Measurements from ENCODE around the gene CHRM5.

DNA sequence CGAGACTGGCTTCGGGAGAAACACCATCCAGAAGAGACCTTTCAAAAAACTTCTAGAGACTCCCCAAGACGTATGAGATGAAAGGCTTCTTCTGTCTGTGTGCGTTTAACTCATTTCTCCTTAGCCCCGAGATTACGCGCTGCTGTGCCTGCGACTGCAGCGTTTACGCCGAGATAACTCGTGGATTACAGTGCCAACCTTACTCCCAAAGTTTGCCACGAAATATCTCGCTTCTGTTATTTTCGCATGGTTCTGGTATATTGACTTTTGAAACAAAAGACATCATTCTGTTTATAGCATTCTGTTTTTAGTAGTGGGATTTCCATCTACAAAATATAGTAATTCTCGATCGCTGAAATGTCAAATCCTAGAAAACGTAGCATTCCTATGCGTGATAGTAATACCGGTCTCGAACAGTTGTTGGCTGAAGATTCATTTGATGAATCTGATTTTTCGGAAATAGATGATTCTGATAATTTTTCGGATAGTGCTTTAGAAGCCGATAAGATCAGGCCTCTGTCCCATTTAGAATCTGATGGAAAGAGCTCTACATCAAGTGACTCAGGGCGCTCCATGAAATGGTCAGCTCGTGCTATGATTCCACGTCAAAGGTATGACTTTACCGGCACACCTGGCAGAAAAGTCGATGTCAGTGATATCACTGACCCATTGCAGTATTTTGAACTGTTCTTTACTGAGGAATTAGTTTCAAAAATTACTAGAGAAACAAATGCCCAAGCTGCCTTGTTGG, 134.1 kb downstream of the CHRM5 start:
- TF ChIP-seq EZH2phosphoT487 (IDR thresholded peaks at IDR 0.05; ENCODE audit: low read length) (no peak), EZH2 (optimal IDR thresholded peaks at IDR 0.05; ENCODE audit: low read depth, low read length) (no peak)
- TF ChIP-seq, protein P1, sequence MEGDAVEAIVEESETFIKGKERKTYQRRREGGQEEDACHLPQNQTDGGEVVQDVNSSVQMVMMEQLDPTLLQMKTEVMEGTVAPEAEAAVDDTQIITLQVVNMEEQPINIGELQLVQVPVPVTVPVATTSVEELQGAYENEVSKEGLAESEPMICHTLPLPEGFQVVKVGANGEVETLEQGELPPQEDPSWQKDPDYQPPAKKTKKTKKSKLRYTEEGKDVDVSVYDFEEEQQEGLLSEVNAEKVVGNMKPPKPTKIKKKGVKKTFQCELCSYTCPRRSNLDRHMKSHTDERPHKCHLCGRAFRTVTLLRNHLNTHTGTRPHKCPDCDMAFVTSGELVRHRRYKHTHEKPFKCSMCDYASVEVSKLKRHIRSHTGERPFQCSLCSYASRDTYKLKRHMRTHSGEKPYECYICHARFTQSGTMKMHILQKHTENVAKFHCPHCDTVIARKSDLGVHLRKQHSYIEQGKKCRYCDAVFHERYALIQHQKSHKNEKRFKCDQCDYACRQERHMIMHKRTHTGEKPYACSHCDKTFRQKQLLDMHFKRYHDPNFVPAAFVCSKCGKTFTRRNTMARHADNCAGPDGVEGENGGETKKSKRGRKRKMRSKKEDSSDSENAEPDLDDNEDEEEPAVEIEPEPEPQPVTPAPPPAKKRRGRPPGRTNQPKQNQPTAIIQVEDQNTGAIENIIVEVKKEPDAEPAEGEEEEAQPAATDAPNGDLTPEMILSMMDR (IDR thresholded peaks at IDR 0.05; ENCODE audit: low read length): no peak

All from MM.1S (cell line).